NCI-H2107 (cell line): Measurements from ENCODE around the gene IGF2R.

Experiments used
- DNase-seq: peaks from one replicate; lab custom pipeline; 2025; lab: John Stamatoyannopoulos, UW

The IGF2R gene

GRCh38 chr6:159977255-159977903 is 8.5 kb downstream of the IGF2R start:
- DNase-seq, result no peak

- no peak for DNase-seq
Observed at GRCh38 chr6:159977904-159978268, 9.0 kb downstream of the IGF2R start.

- DNase-seq, result no peak
Observed at GRCh38 chr6:159978291-159979135, 9.6 kb downstream of the IGF2R start.

GRCh38 chr6:159979136-159979874 is 10.4 kb downstream of the IGF2R start:
- peak; percentile 84 for DNase-seq

- DNase-seq, result no peak
Observed at GRCh38 chr6:159980474-159980873, 11.6 kb downstream of the IGF2R start.

- DNase-seq, result no peak
Observed at GRCh38 chr6:159981071-159981402, 12.2 kb downstream of the IGF2R start.

- no peak for DNase-seq
Observed at GRCh38 chr6:159981403-159982245, 12.7 kb downstream of the IGF2R start.

- DNase-seq, result no peak
Observed at GRCh38 chr6:159982731-159983506, 14.0 kb downstream of the IGF2R start.

GRCh38 chr6:159983641-159984080 is 14.8 kb downstream of the IGF2R start:
- DNase-seq, result no peak

- DNase-seq, result no peak
Observed at GRCh38 chr6:159984268-159984786, 15.4 kb downstream of the IGF2R start.

GRCh38 chr6:159985296-159985945 is 16.5 kb downstream of the IGF2R start:
- DNase-seq, result no peak

- DNase-seq, result no peak
Observed at GRCh38 chr6:159988983-159989454, 20.1 kb downstream of the IGF2R start.

- DNase-seq, result no peak
Observed at GRCh38 chr6:159989492-159990480, 20.9 kb downstream of the IGF2R start.

GRCh38 chr6:159992366-159992765 is 23.5 kb downstream of the IGF2R start:
- DNase-seq, result no peak

- no peak for DNase-seq
Observed at GRCh38 chr6:159995405-159995804, 26.5 kb downstream of the IGF2R start.

- no peak for DNase-seq
Observed at GRCh38 chr6:159996087-159996622, 27.3 kb downstream of the IGF2R start.

GRCh38 chr6:159996626-159997497 is 28.0 kb downstream of the IGF2R start:
- no peak for DNase-seq
